ENCODE results near the gene KRTAP27-1.

KRTAP27-1 gene

DNA sequence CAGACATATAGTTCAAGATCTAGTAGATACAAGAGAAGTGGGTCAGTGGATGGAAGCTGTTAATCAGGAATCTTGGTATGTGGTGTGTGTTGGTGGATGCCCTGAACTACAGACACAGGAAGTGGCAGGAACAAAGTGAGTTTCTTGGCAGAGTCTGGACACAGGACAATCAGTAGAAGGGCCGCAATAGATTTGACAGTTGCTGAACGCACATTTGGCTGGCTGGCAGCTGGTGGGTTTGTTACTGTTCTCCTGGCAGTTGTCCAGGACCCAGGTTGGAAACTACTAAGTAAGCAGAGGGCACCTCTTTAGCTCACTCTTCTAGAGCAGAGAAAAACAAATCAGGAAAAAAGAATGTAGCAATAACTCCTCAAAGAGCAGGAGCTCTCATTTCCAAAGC is 30.6 kb downstream of the KRTAP27-1 start:
- no peak overlapping the region for H3K27ac ChIP-seq (ENCODE audit: poor library complexity, severe bottlenecking)
- H3K9me3 ChIP-seq (ENCODE audit: severe bottlenecking): no peaks in the 10 kb centered on the region
- no peaks in the 10 kb centered on the region for H3K27me3 ChIP-seq (ENCODE audit: insufficient read depth, poor library complexity, severe bottlenecking)
- H3K36me3 ChIP-seq (ENCODE audit: low read depth): no peaks in the 10 kb centered on the region
- no peaks in the 10 kb centered on the region for H3K4me1 ChIP-seq (ENCODE audit: insufficient read depth, poor library complexity, severe bottlenecking)
- TF ChIP-seq, protein P1, sequence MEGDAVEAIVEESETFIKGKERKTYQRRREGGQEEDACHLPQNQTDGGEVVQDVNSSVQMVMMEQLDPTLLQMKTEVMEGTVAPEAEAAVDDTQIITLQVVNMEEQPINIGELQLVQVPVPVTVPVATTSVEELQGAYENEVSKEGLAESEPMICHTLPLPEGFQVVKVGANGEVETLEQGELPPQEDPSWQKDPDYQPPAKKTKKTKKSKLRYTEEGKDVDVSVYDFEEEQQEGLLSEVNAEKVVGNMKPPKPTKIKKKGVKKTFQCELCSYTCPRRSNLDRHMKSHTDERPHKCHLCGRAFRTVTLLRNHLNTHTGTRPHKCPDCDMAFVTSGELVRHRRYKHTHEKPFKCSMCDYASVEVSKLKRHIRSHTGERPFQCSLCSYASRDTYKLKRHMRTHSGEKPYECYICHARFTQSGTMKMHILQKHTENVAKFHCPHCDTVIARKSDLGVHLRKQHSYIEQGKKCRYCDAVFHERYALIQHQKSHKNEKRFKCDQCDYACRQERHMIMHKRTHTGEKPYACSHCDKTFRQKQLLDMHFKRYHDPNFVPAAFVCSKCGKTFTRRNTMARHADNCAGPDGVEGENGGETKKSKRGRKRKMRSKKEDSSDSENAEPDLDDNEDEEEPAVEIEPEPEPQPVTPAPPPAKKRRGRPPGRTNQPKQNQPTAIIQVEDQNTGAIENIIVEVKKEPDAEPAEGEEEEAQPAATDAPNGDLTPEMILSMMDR (IDR thresholded peaks at IDR 0.05; ENCODE audit: poor library complexity, severe bottlenecking): no peak
- DNase-seq (ENCODE audit: low spot score): no peak
- H3K4me3 ChIP-seq (ENCODE audit: severe bottlenecking): no peak overlapping the region
- no peak for ATAC-seq (ENCODE audit: low read depth)

DNA sequence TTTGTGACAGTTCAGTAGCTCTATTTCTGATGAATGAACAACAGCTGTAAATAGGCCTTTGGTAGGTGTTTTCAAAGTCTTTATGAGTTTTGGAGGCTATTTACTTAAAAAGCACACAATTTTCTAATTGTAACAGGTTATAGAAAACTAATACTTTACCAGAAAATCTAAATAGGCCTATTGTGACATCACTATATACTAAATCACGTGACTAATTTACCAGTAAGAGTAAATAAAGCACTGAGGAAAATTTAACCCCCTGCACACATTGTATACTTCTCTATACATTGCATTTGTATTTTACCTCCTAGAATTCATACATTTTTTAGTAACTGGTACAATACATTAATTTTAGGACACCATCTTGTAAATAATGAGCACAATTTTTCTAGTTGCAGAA is 32.4 kb downstream of the KRTAP27-1 start:
- ATAC-seq (ENCODE audit: low read depth): no peak
- Histone ChIP-seq H3K27ac (ENCODE audit: poor library complexity, severe bottlenecking) (no peak overlapping the region), H3K36me3 (ENCODE audit: low read depth) (no peaks in the 10 kb centered on the region), H3K27me3 (ENCODE audit: insufficient read depth, poor library complexity, severe bottlenecking) (no peaks in the 10 kb centered on the region), H3K4me1 (ENCODE audit: insufficient read depth, poor library complexity, severe bottlenecking) (no peaks in the 10 kb centered on the region), H3K4me3 (ENCODE audit: severe bottlenecking) (no peak overlapping the region), H3K9me3 (ENCODE audit: severe bottlenecking) (no peaks in the 10 kb centered on the region)
- TF ChIP-seq, protein P1 (IDR thresholded peaks at IDR 0.05; ENCODE audit: poor library complexity, severe bottlenecking): no peak
- DNase-seq (ENCODE audit: low spot score): no peak

DNA sequence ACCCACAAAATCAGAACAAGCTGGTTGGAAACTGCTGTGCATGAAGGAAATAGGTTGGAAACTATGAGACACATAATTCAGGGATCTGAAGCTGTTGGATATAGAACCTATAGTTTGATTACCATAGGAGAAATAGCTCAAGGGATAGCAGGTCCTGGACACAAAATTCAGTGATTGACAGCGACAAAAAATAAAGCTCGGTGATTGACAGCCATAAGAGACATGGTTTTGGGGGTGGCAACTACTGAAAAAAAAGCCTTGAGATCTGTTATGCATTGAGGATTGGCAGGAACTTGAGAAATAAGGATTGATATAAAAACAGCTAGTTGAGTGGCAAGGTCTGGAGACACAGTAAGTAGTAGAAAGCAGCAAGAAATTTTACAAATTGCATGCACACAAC is 48.3 kb downstream of the KRTAP27-1 start, which contains the start of gene KRTAP25-1:
Gene KRTAP25-1 (minus strand): TSS at position 300 of the 400 bp plus-strand sequence. CDS start 24 bp downstream, at position 276.
- DNase-seq (ENCODE audit: low spot score): no peak

More for the DNA sequence above, 48.3 kb downstream of the KRTAP27-1 start, which contains the start of gene KRTAP25-1:
- no peak for ATAC-seq (ENCODE audit: low read depth)
- peaks cover 23% of the 10 kb centered on the region for H3K27me3 ChIP-seq (ENCODE audit: insufficient read depth, poor library complexity, severe bottlenecking)
- no peak within 1 kb of the TSS for H3K4me3 ChIP-seq (ENCODE audit: severe bottlenecking)
- TF ChIP-seq, protein P1 (IDR thresholded peaks at IDR 0.05; ENCODE audit: poor library complexity, severe bottlenecking): no peak
- H3K27ac ChIP-seq (ENCODE audit: poor library complexity, severe bottlenecking): no peak within 1 kb of the TSS
- H3K4me1 ChIP-seq (ENCODE audit: insufficient read depth, poor library complexity, severe bottlenecking): no peaks in the 10 kb centered on the region
- no peaks in the 10 kb centered on the region for H3K36me3 ChIP-seq (ENCODE audit: low read depth)
- H3K9me3 ChIP-seq (ENCODE audit: severe bottlenecking): no peaks in the 10 kb centered on the region

All from RWPE2 (cell line).